GM21737 (cell line): ENCODE data around the gene SCD5.

Experiments
- ATAC-seq: cut with Tn5 transposase; IDR thresholded peaks from one replicate; pipeline ENCODE4 v1.9.1; 2021; ENCODE audit warnings: mild to moderate bottlenecking, moderate library complexity; ENCODE audit not compliant: unreplicated experiment

The SCD5 gene

GRCh38 chr4:82774711-82775171, 23.9 kb downstream of the SCD5 start:
- no peak for ATAC-seq

GRCh38 chr4:82773057-82773456, 25.5 kb downstream of the SCD5 start:
- ATAC-seq, result no peak

- ATAC-seq, result no peak
These were observed 28.0 kb downstream of the SCD5 start for GRCh38 chr4:82770607-82771006.

- ATAC-seq, result no peak
These were observed 33.5 kb downstream of the SCD5 start for GRCh38 chr4:82765134-82765533.

DNA sequence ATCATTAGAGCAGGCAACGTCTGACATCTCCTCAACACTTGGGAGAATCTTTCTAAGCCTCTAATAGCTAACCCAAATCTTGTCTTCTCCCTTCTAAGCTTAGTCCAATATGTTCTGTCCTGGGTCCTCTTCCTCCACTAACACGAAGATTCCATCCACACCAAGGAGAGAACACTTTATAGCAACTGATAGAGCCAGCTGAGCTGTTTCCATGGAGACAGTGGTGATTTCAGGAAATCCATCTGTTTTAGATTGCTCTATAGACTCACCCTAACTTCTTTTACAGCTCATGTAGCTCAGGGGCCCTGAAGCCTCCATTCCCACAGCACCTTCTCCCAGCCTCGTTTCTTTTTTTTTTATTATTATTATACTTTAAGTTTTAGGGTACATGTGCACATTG, 37.4 kb downstream of the SCD5 start:
- no peak for ATAC-seq

DNA sequence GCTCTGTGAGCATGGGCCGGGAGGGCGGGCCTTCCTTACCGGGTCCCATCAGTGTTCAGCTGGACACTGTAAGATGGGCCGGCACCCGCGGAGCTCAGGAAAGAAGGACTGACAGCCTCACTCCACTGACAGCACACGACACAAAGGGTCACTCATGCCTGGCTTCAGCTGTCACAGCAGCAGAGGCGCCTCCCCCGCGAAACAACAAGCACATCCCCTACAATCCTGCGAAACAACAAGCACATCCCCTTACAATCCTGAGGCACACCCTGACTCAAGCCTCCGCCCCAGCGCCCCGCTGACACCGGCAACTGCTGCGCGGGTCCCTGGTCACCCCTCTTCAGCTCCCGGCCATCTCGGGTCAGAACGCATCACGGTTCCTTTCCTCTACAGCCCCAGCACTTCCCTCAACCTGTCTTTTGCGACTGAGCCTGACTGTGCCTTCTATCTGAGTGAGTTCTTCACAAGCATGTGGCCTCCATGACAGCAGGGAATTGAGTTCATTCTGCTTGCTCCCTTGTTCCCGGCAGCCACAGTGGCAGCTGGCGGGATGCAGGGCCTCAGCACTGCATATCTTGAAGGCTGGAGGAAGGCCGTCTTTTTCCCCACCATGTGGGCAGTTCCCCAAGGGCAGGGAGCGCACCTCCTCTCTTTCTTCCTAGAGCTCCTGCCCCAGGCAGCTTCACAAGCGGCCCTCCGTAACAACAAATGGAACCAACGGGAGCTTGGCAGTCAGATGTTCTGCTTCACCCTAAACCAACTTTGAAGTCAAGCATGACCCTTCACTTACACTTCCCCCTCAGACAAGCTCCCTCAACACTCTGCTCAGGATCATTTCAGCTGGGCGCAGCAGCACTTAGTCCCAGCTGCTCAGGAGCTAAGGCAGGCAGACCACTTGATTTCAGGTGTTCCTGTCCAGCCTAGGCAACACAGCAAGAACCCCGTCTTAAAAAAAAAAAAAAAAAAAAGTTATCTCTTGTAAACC, 39.6 kb downstream of the SCD5 start:
- no peak for ATAC-seq

DNA sequence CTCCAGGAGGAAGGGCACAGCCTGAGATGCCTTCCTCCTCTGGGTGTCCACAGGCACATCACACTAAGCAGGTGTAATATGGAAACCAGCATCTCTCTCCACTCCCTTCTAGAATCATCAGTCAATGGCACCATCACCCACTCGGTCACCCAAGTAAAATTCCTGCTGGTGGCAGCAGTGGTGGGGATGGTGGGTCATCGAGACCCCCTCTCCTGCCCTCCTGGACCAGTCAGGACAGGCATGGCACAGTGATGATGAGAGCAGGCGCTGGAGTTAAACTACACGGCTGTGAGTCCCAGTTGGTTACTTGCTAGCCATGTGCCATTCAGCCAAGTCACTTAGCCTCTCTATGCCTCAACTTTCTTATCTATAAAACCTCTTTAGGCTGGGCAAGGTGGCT, 42.5 kb downstream of the SCD5 start:
- no peak for ATAC-seq

DNA sequence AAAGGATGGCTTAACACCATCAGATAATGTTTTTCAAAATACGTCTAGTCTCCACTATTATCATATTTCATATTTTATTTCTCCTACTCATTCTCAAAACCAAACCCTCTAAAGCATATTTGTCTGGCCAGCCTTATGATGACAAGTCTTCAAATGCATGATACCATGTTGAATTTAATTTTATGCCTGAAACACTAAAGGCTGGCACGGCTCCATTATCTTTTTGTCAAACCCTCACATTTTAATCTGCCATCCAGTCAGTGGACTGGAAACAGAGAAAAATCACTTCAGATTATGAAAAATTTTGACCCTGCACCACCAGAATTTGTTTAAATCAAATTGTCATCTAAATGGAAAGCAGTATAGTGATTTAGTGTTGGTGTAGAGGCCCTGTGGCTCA, 42.9 kb downstream of the SCD5 start:
- no peak for ATAC-seq

GRCh38 chr4:82754513-82755165, 44.0 kb downstream of the SCD5 start:
- ATAC-seq, result no peak

DNA sequence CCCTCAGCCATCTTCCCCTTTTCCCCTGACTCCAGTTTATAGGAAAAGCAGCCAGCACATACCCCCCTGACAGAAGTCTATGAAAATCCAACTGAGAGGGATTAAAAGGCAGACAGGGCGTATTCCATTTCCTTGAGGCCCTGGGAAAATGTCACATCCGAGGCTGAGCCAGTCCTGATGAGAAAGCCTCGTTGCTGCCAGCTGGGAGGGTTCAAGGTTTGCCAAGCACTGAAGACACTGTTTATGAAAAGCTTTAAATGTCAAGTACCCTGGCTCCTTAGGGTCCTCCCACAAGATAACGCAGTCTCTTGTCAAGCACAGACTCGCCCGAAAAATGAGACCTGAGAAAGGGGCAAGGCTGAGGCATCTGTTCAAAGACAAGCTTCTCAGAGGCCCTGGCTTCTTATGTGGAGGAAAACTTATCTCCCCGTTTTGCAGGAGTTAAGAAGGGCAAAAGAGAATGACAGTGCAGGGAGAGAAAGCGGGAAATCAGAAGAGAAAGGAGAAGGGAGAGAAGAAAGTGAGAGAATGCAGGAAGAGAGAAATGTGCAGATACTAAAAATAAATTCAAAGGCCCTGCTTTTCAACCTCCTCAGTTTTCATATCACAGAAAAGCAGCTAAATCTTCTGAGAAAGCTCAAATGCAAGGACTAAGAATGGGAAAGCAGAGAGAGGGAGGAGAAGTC, 44.7 kb downstream of the SCD5 start:
- no peak for ATAC-seq

DNA sequence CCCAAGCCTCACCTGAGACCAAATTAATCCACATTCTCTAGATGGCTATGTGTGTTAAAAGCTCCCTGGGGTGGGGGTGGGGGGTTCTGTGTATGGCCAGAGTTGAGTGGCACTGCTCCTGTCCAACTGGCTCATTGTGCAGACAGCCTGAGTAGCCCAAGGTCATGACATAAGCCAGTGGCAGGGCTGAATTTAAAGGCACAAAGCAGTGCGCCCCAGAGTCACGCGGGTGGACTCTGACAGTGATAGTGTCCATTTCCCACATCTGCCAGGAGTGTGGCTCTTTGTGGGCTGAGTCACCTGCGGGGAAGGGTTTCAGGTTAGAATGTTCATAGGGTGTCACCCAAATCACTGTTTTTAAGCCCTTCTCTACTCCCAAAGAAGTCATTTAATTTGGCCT, 45.4 kb downstream of the SCD5 start:
- ATAC-seq, result no peak

- ATAC-seq, result no peak
These were observed 49.7 kb downstream of the SCD5 start for GRCh38 chr4:82748810-82749470.

GRCh38 chr4:82747686-82748575, 50.7 kb downstream of the SCD5 start:
- no peak for ATAC-seq

DNA sequence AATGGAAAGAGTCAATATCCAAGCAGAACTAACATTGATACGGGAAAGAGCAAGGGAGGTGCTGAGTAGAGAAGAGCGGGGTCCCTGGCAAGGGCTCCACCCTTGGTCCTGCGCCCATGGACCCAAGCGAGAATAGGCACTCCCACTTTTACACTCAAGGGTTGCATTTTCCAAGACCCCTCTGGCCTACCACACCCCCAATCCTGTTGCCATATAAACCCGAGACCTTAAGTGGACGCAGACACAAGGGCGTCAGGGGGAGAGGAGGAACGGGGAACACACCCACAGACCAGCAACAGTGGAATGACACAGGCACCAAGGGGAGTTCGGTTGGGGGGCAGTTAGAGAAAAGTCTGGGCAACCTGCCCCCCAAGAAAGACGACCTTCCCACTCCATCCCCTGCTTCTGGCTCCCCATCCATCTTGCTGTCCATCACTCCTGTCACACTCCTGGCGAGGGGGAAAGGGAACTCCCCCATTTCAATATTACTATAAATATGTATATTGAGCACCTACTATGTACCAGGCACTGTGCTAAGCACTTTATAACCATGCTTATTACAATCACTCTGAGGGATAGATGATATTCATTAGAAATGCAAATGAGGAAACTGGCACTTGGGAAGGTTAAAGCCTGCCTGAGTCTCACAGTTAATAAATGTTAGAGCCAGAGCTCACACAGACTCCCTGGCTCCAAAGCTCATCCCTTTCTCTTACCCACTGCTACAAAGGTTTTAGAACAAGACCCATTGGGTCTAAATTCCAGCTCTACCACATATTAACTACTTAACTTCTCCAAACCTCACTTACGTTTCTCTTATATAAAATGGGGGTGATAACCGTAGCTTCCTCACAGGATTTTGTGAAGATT, 51.7 kb downstream of the SCD5 start:
- no peak for ATAC-seq

GRCh38 chr4:82745173-82745842, 53.3 kb downstream of the SCD5 start:
- ATAC-seq, result no peak

DNA sequence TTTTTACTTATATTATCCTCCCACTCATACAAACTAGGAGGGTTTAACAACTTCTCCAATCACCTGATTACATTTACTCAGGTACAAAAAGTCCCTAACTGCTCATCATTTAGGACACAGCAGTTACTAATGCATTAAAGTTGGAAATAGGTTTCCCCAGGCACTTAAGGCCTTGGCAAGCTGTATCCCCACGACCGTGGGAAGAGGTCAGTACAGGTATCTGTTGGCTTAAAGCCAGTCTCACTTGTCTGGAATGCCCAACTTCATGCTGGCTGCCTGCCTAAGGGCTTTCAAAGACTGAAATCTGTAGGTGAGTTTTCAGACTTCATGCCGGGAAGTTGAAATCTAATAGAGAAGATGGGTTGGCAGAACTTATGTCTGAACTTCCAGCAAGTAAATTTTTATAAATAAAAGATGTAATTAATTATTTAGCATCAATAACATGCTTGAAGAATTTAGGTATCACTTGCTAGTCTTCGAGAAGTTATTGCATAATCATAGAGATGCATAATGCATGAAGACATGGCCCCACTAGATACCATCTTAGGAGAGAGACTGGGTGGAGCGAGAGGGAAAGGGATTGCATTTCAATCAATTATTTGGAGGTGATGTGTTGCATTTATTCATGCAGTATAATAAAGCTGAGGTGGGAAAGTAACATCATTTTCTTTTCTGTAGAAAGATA, 54.2 kb downstream of the SCD5 start:
- no peak for ATAC-seq

GRCh38 chr4:82741188-82741587, 57.4 kb downstream of the SCD5 start:
- ATAC-seq, result no peak
